Endometrium (tissue), 2 donors: ENCODE results near the gene RBM48.
"Not testable (repeated sequence)": the region's sequence is repeated elsewhere in the genome, so short reads cannot be mapped to it uniquely, and the experiment has no call there.

ENCODE experiments used
- FAIRE-seq: peaks from 2 replicates; lab custom pipeline; 2012; peaks lifted over from hg19 to GRCh38; lab: Jason Lieb, UNC
- donor health status: control.
- donor health status: control.

Gene RBM48

GRCh38 chr7:92545116-92545515 lies 16.5 kb downstream of the RBM48 start:
- FAIRE-seq: not testable (repeated sequence)

GRCh38 chr7:92546856-92547497 lies 18.4 kb downstream of the RBM48 start:
- FAIRE-seq: no peak

- FAIRE-seq: no peak
Measured at GRCh38 chr7:92547579-92547978, 19.0 kb downstream of the RBM48 start.

- no peak for FAIRE-seq
Measured at GRCh38 chr7:92550194-92550593, 21.6 kb downstream of the RBM48 start.

GRCh38 chr7:92557249-92557648 lies 28.7 kb downstream of the RBM48 start:
- FAIRE-seq: no peak

GRCh38 chr7:92557808-92558362 lies 29.3 kb downstream of the RBM48 start:
- no peak for FAIRE-seq

GRCh38 chr7:92560602-92561001 lies 32.0 kb downstream of the RBM48 start:
- no peak for FAIRE-seq

GRCh38 chr7:92563345-92563744 lies 34.8 kb downstream of the RBM48 start:
- no peak for FAIRE-seq

- no peak for FAIRE-seq
Measured at GRCh38 chr7:92567460-92567859, 38.9 kb downstream of the RBM48 start.

- no peak for FAIRE-seq
Measured at GRCh38 chr7:92569137-92569536, 40.5 kb downstream of the RBM48 start.

GRCh38 chr7:92576296-92576695 lies 47.7 kb downstream of the RBM48 start:
- no peak for FAIRE-seq

- FAIRE-seq: no peak
Measured at GRCh38 chr7:92582948-92583347, 54.4 kb downstream of the RBM48 start.

- no peak for FAIRE-seq
Measured at GRCh38 chr7:92584953-92585352, 56.4 kb downstream of the RBM48 start.

GRCh38 chr7:92586403-92586802 lies 57.8 kb downstream of the RBM48 start:
- no peak for FAIRE-seq

- no peak for FAIRE-seq
Measured at GRCh38 chr7:92586841-92587240, 58.2 kb downstream of the RBM48 start.
